ENCODE results near the gene MUC5B. TPM values are rescaled to one million over a fixed set of nuclear protein-coding genes. Genes with fewer than 3 reads are reported as not detected.
"Not testable (repeated sequence)": the region's sequence is repeated elsewhere in the genome, so short reads cannot be mapped to it uniquely, and the experiment has no call there.

MUC5B gene
- total RNA-seq, 4 donors from 2014 or later = not detected

DNA sequence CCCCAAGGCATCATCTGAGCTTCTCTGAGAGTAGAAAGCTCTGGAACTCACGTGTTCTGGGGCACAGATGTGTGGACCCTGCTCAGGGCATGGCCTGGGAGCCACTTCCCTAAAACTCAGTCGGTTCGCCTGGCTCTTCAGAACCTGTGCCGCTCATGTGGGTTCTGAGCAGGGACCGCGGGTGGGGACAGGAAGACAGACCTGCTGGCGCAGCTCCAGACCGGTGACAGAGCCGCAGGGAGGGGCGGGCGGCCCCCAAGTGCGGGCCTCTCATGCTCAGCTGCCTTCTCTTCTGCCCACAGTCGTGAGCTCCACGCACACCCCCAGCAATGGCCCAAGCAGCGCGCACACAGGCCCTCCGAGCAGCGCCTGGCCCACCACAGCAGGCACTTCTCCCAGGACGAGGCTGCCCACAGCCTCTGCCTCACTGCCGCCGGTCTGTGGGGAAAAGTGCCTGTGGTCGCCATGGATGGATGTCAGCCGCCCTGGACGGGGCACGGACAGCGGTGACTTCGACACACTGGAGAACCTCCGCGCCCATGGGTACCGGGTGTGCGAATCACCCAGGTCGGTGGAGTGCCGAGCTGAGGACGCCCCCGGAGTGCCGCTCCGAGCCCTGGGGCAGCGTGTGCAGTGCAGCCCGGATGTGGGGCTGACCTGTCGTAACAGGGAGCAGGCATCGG lies 40.9 kb upstream of the MUC5B start:
- no peaks in the 10 kb centered on the region for H3K9me3 ChIP-seq
- intact Hi-C loops (cut with DNase I) = no loop called here
- H3K27me3 ChIP-seq = no peaks in the 10 kb centered on the region
- H3K4me1 ChIP-seq = no peaks in the 10 kb centered on the region
- no peak overlapping the region for H3K27ac ChIP-seq
- DNase-seq = no peak
- WGBS, 2 donors = 93 to 97% methylated on average over 2 to 6 of the region's 41 CpGs
- H3K36me3 ChIP-seq = no peaks in the 10 kb centered on the region
- H3K4me3 ChIP-seq (replicated peaks in 1 of 3) = no peak overlapping the region
- no peak for TF ChIP-seq POLR2A (IDR thresholded peaks at IDR 0.05)

DNA sequence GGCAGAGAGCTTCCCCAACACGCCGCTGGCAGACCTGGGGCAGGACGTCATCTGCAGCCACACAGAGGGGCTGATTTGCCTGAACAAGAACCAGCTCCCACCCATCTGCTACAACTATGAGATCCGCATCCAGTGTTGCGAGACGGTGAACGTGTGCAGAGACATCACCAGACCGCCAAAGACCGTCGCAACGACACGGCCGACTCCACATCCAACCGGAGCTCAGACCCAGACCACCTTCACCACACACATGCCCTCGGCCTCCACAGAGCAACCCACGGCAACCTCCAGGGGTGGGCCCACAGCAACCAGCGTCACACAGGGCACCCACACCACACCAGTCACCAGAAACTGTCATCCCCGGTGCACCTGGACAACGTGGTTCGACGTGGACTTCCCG lies 38.7 kb upstream of the MUC5B start:
- DNase-seq; intact Hi-C loops (cut with DNase I); H3K27me3 ChIP-seq; H3K9me3 ChIP-seq; H3K36me3 ChIP-seq; H3K27ac ChIP-seq; H3K4me1 ChIP-seq; H3K4me3 ChIP-seq (replicated peaks in 1 of 3): not testable (repeated sequence)
- WGBS, 2 donors = 95 to 97% methylated on average over 14 to 19 of the region's 22 CpGs

DNA sequence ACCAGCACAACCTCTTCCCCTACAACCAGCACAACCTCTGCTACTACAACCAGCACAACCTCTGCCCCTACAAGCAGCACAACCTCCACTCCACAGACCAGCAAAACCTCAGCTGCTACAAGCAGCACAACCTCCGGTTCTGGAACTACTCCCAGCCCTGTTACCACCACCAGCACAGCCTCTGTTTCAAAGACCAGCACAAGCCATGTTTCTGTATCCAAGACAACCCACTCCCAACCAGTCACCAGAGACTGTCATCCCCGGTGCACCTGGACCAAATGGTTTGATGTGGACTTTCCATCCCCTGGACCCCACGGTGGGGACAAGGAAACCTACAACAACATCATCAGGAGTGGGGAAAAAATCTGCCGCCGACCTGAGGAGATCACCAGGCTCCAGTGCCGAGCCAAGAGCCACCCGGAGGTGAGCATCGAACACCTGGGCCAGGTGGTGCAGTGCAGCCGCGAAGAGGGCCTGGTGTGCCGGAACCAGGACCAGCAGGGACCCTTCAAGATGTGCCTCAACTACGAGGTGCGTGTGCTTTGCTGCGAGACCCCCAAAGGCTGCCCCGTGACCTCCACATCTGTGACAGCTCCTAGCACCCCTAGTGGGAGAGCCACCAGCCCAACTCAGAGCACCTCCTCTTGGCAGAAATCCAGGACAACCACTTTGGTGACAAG lies 34.3 kb upstream of the MUC5B start:
- intact Hi-C loops (cut with DNase I); H3K4me1 ChIP-seq; H3K36me3 ChIP-seq; H3K4me3 ChIP-seq (replicated peaks in 1 of 3); H3K27ac ChIP-seq; H3K9me3 ChIP-seq; H3K27me3 ChIP-seq; DNase-seq: not testable (repeated sequence)
- WGBS, 2 donors = 71 to 87% methylated on average over 5 of the region's 15 CpGs

DNA sequence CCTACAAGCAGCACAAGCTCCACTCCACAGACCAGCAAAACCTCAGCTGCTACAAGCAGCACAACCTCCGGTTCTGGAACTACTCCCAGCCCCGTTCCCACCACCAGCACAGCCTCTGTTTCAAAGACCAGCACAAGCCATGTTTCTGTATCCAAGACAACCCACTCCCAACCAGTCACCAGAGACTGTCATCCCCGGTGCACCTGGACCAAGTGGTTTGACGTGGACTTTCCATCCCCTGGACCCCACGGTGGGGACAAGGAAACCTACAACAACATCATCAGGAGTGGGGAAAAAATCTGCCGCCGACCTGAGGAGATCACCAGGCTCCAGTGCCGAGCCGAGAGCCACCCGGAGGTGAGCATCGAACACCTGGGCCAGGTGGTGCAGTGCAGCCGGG lies 33.0 kb upstream of the MUC5B start:
- H3K27ac ChIP-seq; H3K9me3 ChIP-seq; H3K27me3 ChIP-seq; DNase-seq; H3K4me1 ChIP-seq; H3K36me3 ChIP-seq; H3K4me3 ChIP-seq (replicated peaks in 1 of 3); intact Hi-C loops (cut with DNase I): not testable (repeated sequence)
- whole genome bisulfite sequencing, 2 donors = 76 to 82% methylated on average over 5 to 7 of the region's 12 CpGs

DNA sequence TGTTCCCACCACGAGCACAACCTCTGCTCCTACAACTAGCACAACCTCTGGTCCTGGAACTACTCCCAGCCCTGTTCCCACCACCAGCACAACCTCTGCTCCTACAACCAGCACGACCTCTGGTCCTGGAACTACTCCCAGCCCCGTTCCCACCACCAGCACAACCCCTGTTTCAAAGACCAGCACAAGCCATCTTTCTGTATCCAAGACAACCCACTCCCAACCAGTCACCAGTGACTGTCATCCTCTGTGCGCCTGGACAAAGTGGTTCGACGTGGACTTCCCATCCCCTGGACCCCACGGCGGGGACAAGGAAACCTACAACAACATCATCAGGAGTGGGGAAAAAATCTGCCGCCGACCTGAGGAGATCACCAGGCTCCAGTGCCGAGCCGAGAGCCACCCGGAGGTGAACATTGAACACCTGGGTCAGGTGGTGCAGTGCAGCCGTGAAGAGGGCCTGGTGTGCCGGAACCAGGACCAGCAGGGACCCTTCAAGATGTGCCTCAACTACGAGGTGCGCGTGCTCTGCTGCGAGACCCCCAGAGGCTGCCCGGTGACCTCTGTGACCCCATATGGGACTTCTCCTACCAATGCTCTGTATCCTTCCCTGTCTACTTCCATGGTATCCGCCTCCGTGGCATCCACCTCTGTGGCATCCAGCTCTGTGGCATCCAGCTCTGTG lies 30.9 kb upstream of the MUC5B start:
- H3K27me3 ChIP-seq; H3K9me3 ChIP-seq; intact Hi-C loops (cut with DNase I); H3K4me1 ChIP-seq; H3K36me3 ChIP-seq; H3K4me3 ChIP-seq (replicated peaks in 1 of 3); H3K27ac ChIP-seq; DNase-seq: not testable (repeated sequence)
- 84 to 89% methylated on average over 12 to 22 of the region's 22 CpGs for WGBS, 2 donors

DNA sequence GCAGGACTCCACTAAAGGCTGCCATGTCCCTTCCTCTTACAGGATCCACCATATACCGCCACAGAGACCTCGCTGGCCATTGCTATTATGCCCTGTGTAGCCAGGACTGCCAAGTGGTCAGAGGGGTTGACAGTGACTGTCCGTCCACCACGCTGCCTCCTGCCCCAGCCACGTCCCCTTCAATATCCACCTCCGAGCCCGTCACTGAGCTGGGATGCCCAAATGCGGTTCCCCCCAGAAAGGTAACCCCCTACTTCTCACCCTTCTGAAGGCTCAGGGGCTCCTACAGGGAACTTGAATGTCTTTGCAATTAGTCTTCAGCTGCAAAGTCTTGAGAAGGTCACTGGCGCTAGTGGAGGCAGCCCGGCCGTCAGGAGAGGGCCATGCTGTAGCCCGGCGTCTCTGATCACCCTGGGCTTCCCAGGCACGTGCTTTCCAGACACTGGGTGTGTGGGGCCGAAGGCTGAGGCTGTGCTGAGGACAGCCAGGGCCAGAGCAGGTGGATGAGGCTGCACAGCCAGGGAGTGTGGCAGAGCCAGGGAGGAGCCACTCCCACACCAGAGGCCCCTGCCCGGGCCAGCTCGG lies 30.0 kb upstream of the MUC5B start:
- intact Hi-C loops (cut with DNase I) = no loop called here
- H3K27me3 ChIP-seq = no peaks in the 10 kb centered on the region
- TF ChIP-seq, protein P1, sequence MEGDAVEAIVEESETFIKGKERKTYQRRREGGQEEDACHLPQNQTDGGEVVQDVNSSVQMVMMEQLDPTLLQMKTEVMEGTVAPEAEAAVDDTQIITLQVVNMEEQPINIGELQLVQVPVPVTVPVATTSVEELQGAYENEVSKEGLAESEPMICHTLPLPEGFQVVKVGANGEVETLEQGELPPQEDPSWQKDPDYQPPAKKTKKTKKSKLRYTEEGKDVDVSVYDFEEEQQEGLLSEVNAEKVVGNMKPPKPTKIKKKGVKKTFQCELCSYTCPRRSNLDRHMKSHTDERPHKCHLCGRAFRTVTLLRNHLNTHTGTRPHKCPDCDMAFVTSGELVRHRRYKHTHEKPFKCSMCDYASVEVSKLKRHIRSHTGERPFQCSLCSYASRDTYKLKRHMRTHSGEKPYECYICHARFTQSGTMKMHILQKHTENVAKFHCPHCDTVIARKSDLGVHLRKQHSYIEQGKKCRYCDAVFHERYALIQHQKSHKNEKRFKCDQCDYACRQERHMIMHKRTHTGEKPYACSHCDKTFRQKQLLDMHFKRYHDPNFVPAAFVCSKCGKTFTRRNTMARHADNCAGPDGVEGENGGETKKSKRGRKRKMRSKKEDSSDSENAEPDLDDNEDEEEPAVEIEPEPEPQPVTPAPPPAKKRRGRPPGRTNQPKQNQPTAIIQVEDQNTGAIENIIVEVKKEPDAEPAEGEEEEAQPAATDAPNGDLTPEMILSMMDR (IDR thresholded peaks at IDR 0.05) = no peak
- no peak for TF ChIP-seq POLR2A (IDR thresholded peaks at IDR 0.05)
- no peak for DNase-seq
- no peak overlapping the region for H3K27ac ChIP-seq
- H3K4me3 ChIP-seq (replicated peaks in 1 of 3) = no peak overlapping the region
- no peaks in the 10 kb centered on the region for H3K9me3 ChIP-seq
- no peaks in the 10 kb centered on the region for H3K4me1 ChIP-seq
- H3K36me3 ChIP-seq = no peaks in the 10 kb centered on the region
- 79 to 81% methylated on average over 10 of the region's 17 CpGs for WGBS, 2 donors

DNA sequence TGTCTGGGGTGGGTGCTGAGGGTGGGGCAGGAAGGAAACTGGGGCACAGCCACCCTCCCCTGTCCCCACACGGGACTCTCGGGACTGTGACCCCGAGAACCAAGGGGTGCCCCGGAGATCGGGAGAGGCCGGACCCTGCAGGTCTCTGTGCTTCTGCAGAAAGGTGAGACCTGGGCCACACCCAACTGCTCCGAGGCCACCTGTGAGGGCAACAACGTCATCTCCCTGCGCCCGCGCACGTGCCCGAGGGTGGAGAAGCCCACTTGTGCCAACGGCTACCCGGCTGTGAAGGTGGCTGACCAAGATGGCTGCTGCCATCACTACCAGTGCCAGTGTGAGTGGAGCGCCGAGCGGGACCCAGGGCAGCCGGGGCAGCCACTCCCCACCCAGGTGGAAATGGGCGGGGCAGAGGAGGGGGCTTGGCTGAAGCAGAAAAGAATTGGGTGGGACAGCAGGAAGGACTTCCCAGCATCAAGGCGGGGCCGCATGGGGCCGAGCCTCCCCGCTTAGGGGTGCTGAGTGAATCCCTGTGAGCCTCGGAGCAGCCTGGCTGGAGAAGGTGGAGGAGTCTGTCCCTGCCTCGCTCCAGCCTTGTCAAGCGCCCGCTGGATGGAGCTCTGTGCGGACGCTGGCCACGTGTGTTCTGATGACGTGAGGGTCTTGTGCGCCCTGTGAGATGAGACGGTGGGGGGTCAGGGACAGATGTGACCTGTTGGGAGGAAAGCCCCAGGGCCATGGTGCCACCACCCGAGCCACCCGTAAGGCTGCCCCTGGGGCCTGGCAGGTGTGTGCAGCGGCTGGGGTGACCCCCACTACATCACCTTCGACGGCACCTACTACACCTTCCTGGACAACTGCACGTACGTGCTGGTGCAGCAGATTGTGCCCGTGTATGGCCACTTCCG lies 29.3 kb upstream of the MUC5B start:
- DNase-seq = no peak
- H3K4me1 ChIP-seq = no peaks in the 10 kb centered on the region
- H3K9me3 ChIP-seq = no peaks in the 10 kb centered on the region
- no peak overlapping the region for H3K27ac ChIP-seq
- no peak for TF ChIP-seq POLR2A (IDR thresholded peaks at IDR 0.05)
- TF ChIP-seq, protein P1 (IDR thresholded peaks at IDR 0.05) = no peak
- no peaks in the 10 kb centered on the region for H3K36me3 ChIP-seq
- no peaks in the 10 kb centered on the region for H3K27me3 ChIP-seq
- intact Hi-C loops (cut with DNase I) = no loop called here
- WGBS, 2 donors = 86 to 91% methylated on average over 37 to 43 of the region's 43 CpGs
- H3K4me3 ChIP-seq (replicated peaks in 1 of 3) = no peak overlapping the region
